Myocyte (in vitro differentiated cells): ENCODE data around the gene CSPG4. TPM values are rescaled to one million over a fixed set of nuclear protein-coding genes. Genes with fewer than 3 reads are reported as not detected.

ENCODE experiments used
- DNase-seq: peaks from one replicate; pipeline ENCODE4 v3.0.0-alpha.2; 2012; ENCODE audit warnings: low read depth
- total RNA-seq: library from RNA; depleted of rRNA; stranded (reverse); fragments of >200 nt; gene quantifications from 2 replicates; pipeline ENCODE4 v1.2.3, GENCODE V29; 2014

Gene CSPG4
- total RNA-seq, 1 donor from 2014 or later = 19.6 TPM

DNA sequence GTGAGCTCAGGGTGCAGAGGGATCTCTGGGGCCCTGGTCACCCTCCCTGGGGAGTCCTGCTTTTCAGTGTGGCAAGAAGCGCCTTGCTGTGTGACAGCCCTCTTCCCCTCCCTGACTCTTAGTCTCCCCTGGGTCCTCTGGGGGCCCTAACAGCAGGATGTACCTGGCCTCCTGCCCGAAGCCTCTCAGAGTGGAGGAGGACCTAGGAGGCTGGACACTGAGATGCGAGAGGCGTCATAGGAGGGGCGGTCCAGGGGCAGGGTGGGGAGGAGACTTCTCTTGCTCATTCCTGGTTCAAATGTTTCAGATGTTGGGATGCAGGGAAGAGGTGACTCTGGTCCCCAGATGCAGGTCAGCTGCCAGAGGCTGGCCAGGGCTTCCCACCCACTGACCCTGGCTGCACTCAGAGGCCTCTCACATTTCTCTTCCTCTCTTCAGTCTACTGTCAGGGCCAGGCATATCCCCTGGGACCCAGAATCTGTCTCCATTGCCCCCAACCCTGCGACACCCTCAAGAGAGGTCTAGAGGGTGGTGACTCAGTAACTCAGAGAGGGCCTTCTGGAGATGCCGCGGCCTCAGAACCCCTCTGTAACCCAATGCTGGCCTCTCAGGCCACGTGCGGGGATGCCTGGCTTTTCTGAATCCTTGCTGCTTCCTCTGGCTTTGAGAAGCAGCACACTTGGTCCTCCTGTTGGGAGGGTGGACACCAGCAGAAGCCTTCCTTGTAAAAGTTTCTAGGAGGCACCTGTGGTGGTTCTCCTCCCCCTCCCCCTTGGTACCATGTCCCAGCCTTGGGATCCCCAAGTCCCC lies 39.0 kb downstream of the CSPG4 start:
- DNase-seq = peak; percentile 40

DNA sequence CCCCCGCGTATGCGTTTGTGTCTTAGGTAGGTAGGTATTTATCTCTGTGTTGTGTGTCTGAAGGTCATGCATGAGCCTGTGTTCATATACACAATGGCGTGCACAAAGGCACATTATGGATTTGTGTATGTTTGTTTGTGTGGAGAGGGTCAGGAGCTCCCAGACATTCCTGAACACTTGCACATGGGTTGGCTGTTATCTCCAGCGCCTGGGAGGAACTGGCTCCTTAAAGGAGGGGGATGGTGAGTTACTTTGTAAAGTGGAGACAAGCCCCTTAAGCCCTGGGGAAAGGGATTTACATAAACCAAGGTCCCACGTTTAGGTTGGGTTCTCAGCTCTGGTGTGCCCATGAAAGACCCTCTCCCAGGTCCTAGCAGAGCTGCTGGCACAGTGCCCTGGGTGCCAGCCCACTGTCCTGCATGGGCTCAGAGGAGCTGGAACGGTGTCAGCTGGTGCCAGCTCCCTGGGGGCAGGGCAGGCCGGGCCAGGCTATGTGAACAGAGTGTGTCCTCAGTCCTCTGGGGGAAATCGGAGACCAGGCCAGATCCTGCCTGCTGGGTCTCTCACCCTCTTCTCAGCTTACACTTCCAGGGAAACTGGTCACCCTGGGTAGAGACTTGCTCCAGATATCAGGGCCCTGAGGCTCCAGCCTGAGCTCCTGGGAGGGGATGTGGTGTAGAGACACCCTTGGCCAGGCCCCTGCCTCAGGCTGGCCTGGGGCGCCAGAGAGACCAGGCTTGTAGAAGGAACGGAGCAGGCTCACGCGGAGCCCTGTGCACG lies 39.8 kb downstream of the CSPG4 start:
- DNase-seq = peak; percentile 65

DNA sequence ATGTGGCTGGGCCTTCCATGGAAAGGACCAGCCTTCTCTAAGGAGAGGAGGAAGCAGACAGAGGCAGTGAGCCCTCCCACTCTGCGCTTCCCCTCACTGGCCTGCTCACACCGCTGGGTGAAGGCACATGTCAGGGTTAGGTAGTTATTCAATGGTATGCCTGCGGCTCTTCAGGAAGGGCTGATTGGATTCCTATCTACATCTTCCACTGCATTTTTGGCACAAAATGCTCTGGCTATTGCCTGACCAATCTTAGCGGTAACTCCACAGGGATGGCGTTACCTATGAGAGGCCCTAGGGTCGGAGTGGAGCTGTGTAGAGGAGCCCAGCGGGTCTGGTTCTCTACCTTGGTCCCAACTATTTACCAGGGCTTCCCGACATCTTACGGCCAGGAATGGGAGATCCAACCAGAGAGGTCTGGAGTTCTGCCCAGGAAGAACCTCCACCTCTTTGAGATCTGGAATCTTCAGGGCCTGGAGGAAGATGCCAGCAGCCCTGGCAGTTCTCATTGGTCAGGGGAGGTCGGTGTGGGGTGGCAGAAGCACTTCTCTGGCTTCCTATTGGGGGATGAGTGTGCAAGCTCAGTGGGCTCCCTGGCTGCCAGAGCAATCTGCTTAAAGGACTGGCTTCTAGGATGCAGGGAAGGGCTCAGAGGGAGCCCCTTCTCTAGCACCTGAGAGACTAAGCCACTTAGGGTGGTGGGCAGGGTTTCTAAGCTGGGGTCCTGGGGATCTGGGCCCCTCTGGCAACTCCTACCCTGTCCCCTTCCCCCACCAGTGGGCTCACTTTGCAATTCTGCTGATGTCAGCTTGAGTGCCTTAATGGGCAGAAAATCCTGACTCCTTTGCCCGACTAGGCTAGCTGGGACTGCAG lies 40.7 kb downstream of the CSPG4 start:
- DNase-seq = no peak

DNA sequence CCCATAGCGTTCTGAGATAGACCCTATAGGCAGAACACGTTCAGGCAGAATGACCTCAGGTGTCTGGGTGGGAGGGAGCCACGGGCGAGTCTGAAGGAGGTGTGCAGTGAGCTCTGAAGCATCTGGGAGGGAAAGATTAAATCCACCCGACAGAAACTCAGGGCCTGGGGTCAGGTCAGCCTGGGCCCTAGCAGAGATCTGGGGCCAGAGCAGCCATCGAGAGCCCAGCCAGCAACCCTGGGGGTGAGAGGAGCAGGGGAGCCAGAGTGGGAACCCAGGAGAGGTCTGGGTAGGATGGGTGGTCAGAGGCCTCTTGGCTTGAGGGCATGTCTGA lies 42.8 kb downstream of the CSPG4 start:
- no peak for DNase-seq

DNA sequence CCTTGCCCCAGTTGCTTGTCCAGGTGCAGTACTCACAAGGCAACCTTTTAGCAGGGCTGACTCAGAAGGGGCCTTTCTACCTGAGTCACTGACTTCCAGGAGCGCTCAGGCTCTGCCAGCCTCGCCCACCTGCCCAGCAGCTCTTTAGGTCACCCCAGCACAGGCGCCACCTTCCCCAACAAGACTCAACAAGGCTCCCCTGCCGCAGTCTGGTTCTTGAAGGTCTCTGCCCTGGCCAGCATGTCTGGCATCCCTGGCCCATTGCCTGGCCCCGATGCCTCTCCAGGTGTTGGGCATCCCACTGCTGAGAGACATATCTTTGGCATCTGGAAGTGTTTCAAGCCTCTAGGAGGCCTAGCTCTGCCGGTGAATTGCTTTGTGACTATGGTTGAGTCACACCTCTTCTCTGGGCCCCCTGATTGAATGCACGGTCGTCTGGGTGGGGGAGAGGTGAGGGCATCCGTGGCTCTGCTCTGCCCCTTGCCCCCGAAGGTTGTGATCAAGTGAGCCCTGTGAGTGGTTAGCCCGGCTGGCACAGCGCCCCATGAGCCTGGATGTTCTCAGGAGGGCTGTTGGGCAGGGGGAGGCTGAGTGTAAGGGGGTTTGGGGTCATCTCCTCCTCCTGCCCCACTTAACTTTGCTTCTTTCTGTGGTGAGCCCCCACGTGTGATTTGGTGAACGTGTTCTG lies 43.3 kb downstream of the CSPG4 start:
- no peak for DNase-seq

DNA sequence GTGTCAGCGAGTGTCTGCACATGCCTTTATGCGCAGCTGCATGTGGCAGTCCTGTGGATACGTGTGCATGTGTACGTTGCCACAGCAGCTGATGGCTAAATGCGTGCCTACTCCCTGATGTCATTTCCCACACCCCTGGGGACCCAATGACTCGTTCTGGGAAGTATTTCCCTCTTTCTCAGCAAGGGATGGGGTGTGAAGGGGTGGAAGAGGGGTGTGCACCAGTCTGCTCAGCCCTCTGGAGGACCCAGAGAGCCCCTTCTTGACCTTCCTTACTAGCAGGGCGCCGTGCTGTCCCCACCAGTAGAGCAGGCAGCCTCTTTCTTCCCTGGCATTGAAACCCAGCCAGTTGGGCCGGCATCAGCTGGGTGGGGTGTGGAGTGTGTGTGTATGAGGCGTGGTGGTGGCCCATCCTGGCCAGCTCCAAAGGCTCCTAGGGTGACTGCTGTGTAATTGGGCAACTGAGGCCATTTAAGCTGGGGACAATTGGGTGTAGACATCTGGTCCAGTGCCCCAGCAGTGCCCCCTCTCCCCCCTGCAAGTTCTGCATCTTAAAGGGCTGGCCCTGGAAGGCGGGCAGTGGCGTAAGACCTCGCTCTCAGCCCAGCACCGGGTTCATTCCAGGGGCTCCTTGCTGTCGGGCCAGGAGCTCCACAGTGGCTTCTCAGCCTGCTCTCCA lies 45.7 kb downstream of the CSPG4 start:
- peak; percentile 99 for DNase-seq

DNA sequence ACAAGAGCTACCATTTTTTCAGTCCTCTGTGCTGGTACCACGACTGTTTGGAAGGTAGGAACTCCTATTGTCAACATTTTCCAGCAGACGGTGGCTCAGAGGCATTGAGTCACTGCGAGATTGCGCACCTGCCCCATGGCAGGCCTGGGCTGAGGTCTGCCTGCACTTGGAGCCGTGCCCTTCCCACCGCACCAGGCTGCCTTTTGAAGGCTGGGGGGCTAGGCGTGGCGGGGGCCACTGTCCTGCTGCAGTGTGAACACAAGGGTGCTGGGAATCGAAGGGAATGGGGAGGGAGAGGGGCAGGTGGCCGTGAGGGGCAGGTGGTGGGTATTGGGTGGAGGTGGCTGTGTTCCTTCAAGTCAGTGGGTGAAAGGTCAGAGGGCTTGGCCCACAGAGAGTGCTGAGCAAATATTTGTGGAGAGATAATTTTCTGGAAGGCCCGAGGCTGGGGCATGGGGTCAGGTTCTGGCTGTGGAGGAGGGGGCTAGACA lies 48.7 kb downstream of the CSPG4 start:
- peak; percentile 26 for DNase-seq

DNA sequence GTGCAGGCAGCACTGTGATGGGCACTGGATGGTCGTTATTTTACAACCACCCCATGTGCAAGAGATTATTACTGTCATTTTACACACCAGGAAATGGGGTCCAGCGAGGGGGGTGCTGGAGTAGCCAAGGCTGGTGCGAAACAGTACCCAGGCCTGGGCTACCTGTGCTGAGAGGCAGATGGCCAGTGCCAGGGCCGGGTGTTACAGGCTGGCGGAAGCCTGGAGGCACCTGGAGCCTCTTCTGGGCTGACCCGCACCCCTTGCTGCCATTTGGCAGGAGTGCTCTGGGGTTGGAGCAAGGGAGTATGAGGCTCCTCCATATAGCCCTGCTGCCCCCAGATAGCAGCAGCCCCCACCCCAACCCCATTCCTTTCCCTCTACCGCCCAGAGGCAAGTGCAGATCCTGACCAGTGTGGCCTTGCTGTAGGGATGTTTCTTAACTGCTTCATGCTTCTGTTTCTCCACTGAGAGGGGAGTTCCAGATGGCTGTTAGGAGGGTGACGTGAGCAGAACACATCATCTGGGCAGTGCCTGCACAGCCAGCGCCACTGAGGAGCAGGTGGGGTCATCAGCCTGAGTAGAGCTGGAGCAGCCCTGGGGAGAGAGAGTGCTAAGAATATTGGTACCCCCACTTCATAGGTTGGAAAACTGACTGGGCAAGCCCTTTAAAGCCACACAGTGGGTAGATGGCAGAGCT lies 49.7 kb downstream of the CSPG4 start:
- no peak for DNase-seq

DNA sequence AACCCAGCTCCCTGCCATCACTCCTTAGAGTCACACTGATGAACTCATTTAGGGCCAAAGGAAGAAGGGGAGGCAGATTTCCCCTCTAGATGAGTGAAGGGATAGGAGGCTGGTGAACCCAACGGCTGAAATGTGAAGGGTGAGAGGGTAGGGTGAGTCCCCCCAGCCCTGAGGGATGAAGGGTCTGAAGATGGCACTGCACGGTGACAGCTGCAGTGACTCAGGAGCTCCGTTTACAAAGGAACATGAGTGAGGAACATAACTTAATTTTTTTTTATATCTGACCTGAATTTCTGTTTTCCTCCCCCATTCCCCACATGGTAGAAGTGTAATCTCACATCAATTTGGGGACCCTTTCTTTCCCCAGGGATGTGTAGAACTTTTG lies 50.9 kb downstream of the CSPG4 start:
- peak; percentile 67 for DNase-seq

DNA sequence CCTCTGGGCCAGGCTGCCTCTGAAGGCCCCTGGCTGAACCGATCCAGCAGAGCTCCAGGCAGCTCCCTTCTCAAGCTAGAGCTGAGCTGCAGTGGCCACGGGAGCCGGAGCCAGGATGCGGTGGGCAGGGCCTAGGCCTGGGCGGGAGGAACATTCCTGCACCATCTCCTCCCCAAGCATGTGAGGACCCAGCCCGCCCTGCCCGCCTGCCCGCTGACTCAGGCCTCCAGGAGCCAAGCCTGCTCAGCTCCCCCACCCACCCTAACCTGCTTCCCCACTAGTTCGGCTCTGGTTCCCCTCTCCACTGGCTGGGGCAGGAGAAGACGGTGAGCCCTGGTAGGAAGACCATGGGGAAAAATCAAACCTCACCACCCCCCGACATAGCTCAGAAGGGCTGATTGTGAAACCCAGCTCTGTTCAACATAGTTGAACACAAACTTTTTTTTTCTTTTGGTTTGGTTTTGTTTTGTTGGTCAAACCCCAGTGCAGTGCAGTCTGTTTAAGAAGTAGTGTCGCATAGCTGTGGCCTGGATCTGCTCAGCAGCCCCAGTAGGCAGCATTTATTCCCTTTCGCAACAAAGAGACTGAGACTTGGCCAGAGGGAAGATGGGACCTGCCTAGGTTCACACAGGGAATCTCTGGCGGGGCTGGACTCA lies 51.4 kb downstream of the CSPG4 start:
- peak; percentile 95 for DNase-seq

DNA sequence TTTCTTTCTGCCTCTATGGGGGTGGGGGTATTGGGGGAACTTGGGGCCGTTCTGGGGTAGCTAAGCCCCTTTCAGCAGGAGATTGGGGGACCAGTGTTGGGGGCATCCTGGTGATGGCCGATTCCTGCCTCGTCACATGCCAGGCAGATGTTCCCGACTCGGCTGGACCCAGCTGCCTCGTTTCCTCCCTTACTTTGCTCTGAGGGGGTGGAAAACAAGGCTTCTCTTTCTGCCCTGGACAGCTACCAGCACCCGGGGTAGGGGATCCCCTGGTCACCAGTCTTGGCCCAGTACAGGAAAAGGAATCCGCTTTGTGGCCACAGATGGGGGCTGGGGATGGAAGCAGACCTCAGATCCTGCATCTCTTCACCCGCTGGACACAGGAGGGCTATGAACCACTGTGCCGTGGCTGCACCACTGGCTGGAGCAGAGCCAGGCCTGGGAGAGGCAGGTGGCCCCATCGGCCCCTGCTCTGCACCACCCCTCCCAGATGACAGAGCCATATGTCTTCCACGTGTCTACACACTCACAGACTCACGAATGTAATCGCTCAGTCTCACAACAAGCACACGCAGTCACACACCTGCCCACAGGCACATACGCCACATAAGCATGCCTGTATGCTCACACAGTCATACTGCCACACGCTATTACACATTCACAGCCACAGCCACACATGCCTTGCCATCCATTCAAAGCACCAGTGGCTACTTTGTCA lies 52.6 kb downstream of the CSPG4 start:
- DNase-seq = peak; percentile 63

DNA sequence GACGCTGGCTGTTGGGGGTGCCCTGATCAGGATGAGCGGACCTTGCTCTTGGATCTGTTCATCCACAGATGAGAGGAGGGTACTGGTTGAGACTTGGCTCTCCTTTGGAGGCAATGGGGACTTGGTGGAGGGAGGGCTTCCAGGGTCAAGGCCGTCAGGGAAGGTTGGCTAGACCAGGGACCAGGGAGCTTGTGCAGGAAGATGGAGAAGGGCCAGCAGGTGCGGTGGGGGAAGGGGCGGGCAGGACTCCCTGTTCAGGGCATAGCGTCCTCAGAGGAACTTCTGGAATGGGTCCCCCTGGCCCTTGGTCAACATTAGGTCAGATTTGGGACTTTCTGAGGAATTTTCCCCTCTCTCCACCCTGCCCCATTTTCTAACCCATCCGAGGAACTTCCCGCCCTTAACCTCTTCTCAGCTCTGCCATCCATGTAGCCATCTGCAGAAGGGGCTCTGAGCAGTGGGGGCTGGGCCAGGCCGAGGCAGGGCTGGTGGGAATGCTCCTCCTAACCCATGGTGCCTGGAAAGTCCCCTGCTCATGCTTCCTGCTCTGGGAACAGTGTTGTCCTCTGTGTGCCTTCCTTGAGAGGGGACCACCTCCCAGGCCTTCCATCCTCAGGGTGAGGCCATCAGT lies 53.4 kb downstream of the CSPG4 start:
- DNase-seq = no peak

DNA sequence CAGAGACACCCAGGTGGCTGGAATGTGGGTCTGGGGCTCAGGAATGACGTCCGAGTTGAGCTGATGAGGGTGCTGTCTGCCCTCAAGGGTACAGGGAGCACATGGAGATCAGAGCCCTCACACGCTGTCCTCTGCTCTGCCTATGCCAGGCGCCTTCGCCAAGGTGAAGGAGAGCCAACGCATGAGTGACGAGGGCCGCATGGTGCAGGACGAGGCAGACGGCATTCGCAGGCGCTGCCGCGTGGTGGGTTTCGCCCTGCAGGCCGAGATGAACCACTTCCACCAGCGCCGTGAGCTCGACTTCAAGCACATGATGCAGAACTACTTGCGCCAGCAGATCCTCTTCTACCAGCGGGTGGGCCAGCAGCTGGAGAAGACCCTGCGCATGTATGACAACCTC lies 55.8 kb downstream of the CSPG4 start:
- DNase-seq = no peak

DNA sequence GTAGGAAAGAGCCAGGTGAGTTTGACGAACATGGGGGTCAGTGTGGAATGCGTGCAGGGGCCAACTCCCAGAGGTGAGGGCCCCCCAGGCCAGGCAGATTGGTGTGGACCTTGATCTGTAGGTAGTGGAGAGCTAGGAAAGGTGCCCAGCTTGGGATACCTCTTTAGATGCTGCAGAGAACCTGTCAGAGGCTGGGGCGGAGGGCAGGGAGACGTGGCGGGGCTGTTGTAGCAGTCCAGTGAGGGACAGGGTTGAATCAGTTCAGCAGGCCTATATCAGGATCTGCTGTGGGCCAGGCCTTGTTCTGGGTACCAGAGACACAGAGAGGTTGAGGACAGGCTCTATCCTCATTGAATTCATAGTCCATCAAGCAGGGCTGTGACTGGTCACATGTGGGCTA lies 56.3 kb downstream of the CSPG4 start:
- no peak for DNase-seq

DNA sequence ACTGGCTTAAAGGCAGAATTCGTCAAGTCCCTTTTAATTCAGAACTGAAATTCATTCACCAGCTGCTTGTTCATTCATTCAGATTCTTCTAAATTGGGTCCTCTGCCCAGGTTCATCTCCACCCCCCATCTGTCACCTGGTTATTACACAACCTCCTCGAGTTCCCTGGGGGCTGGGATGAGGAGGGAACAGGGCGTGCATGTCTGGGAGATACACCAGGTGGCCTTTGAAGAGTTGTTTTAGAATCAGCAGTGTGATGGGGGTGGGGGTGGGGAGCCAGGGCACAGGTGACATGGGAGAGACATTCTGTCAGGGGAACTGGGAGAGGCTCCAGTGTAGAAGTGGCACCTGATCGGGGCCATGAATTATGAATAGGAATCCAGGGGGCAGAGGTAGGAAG lies 56.7 kb downstream of the CSPG4 start:
- DNase-seq = no peak

DNA sequence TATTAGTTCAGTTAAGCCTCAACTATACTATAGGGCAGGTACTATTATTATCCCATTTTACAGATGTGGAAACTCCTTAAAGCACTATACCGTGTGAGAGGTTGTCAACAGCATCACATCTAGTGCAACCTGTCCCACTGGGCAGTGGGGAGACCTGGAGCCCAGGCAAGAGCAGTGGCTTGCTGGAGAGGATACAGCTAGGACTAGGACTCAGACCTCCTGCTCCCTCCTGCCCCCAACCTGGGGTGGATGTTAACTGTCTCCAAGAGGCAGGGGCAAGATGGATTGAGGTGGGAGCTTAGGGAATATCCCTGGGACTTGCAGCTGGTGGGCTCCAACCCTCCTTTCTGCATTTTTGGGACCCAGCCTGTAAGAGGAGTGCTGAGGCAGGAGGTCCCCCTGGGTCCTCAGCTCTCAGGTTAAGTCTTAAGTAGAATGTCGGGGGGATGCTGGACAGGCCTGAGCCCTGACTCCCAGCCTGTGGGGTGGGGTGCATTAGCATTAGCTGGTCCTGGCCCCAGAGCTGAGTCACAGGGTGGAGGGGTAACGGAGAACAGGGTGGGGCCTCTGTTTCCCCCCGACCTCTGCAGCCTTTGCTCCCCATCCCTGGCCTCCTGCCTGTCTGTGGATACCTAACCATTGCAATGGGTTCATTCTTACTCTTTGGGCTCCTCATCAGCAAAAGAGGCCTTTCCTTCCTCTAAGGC lies 58.3 kb downstream of the CSPG4 start:
- DNase-seq = no peak

DNA sequence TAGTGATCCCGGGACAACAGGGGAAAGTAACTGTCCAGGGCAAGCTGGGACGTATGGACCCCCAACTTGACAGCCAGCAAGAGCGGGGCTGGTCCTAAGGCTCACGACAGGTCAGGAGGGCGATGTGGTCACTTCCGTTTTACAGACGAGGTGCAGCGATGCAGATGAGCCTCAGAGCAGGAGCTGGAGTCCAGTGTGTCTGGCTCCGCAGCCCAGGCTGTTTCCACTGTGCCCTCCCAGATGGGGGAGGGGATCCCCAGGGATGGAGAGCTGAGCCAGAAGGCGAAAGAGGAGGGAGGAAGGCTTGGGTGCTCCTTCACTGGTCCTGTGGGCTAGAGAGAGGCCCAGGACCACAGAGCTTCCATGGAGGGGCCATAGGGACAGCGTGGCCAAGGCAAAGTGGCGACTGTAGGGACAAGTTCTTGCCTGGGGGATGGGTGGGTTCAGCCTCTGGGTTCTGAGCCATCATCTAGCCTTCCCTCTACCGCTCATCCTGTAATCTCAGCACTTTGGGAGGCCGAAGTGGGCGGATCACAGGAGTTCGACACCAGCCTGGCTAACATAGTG lies 59.2 kb downstream of the CSPG4 start:
- DNase-seq = no peak
